ENCODE measurements around the gene EPS15.

EPS15 gene

DNA sequence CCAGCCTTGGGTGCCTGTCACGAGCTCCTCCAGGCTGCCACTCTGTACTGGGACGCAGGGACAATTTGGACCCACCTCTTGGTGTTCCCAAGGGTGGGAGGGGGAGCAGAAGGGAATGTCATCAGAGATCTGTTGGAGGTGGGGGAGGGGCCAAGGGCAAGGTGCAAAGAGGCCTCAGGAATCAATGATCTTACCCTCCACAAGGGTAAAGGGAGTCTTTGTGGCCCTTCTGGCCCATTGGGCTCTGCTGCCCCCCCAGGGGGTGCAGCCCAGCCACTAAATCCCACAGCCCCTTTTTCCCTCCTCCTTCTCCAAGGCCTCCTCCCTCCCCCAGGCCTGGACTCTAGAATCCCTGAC is 197.2 kb downstream of the EPS15 start:
- TF ChIP-seq CTCF (IDR thresholded peaks at IDR 0.05; ENCODE audit: extremely low read depth, insufficient read depth, missing control alignments), result no peak
- in situ Hi-C loops (cut with MboI; ENCODE audit: low pct_unique_long_range_greater_than_20kb, low sequenced_read_pairs, unreplicated experiment), result no loop called here
- DNase-seq (ENCODE audit: low spot score), result no peak

DNA sequence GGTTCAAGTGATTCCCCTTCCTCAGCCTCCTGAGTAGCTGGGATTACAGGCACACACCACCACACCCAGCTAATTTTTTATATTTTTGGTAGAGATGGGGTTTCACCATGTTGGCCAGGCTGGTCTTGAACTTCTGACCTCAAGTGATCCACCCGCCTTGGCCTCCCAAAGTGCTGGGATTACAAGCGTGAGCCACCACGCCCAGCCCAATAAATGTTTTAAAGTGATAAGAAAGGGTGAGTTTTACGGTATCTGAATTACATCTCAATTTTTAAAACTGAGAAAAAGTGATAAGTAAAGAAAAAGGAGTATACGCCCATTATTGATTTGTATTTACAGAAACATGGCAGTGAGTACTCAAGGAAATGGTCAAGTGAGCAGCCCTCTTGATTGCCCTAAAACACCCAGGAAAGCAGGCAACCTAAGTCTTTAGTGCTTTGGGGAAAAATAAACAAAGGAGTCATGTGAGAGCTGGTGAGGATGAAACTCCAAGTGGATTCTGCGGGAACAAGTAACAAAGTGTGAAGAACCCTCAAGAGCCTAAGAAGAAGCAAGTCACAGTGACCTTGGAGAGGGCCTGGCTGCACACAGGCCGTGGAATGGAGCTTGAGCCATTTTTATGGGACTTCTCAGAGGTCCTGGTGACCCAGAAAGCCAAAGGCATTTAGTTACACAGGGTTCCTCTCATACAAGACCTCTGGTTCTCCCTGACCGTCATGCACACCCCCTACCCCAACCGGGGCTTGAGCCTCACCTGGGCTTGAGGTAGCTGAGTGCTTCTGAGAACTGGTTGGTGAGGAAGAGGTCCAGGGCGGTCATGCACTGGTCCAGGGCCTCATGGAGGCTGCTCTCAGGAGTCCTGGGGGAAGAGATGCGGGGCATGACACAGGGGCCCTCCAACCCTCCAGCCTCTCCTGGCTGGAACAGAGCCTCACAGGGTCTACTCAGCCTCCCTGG is 197.8 kb downstream of the EPS15 start:
- in situ Hi-C loops (cut with MboI; ENCODE audit: low pct_unique_long_range_greater_than_20kb, low sequenced_read_pairs, unreplicated experiment), result no loop called here
- no peak for DNase-seq (ENCODE audit: low spot score)
- TF ChIP-seq CTCF (IDR thresholded peaks at IDR 0.05; ENCODE audit: extremely low read depth, insufficient read depth, missing control alignments), result no peak

DNA sequence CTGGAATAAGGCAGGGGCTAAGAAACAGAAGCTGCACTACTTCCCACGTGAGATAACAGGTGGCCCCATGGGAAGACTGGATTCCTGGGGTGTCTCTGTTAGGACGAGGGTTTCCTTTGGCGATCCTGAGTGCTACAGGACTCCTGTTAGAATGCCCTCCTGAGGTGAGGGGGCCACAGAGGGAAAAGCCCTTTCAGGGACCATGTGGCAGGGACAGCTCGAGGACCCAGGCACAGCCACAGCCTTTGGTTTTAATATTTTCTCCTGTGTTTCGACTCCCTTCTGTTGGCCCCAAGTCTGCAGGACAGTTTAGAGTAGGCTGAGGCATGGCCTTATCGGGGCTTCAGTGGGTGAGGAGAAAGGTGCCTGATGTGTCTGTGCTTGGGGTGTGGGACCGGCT is 201.3 kb downstream of the EPS15 start:
- TF ChIP-seq CTCF (IDR thresholded peaks at IDR 0.05; ENCODE audit: extremely low read depth, insufficient read depth, missing control alignments), result no peak
- DNase-seq (ENCODE audit: low spot score), result no peak
- in situ Hi-C loops (cut with MboI; ENCODE audit: low pct_unique_long_range_greater_than_20kb, low sequenced_read_pairs, unreplicated experiment), result no loop called here

DNA sequence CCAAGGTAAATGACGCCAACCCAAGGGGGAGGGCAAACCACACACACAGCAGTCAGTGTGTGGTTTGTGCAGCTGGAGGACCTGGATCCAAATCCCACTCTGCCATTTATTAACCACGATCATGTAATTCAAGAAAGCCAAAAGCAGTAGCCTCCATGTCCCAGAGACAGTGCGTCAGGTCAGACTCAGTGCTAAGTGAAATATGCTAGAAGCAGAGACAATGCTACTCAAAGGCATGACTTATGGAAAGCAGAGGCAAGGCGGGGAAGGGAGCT is 202.3 kb downstream of the EPS15 start:
- no peak for TF ChIP-seq CTCF (IDR thresholded peaks at IDR 0.05; ENCODE audit: extremely low read depth, insufficient read depth, missing control alignments)
- in situ Hi-C loops (cut with MboI; ENCODE audit: low pct_unique_long_range_greater_than_20kb, low sequenced_read_pairs, unreplicated experiment), result no loop called here
- DNase-seq (ENCODE audit: low spot score), result no peak

DNA sequence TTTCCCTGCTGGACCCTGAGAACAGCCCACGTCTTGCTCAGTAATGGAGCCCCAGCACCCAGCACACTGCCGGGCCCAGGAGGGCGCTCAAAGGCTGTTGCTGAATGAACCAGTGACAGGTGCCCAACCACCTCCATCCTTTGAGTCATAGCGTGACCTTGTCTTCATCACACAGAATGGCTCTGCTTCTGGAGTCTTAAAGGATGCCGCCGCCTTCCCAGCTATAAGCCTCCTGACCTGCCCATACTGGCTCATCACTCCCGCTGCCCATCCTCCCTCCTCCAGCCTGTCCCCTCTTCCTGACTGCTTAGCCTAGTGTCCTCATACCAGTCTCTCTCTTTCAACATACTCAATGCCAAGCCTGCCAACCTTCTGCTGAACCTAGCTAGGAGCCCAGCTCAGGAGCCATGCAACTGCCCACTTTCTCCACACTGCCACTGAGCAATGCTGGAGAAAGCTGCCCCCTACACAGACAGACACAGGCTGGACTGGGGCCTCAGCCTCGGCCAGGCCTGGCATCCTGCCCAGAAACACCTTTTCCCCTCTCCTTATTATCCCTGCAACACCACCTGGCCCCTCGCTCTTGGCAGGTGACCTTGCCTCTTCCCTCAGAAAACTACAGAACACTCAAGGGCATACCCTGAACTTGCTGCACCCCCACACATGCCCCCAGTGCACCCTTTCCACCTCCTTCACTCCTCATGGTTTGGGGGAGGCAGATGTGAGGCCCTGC is 202.8 kb downstream of the EPS15 start:
- TF ChIP-seq CTCF (IDR thresholded peaks at IDR 0.05; ENCODE audit: extremely low read depth, insufficient read depth, missing control alignments), result no peak
- no peak for DNase-seq (ENCODE audit: low spot score)
- in situ Hi-C loops (cut with MboI; ENCODE audit: low pct_unique_long_range_greater_than_20kb, low sequenced_read_pairs, unreplicated experiment), result no loop called here

DNA sequence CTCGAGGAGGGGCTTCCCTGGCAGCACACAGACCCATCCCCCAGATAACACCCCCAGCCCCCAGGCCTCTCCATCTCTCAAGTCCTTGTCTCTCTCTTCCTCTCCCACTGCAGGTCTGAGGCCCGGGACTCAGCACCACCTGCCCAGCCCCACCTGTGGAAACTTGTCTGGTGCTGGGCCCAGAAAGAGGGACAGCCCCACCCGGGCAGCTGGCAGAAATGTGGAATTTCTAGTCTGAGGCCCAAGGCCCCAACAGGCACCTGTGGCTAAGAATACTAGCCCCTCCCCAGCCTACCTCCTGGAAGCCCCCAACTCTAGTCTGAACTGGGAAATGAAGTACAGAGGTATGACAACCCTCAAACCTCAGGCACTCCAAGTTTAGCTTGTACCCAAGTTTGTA is 204.1 kb downstream of the EPS15 start:
- in situ Hi-C loops (cut with MboI; ENCODE audit: low pct_unique_long_range_greater_than_20kb, low sequenced_read_pairs, unreplicated experiment), result no loop called here
- DNase-seq (ENCODE audit: low spot score), result no peak
- TF ChIP-seq CTCF (IDR thresholded peaks at IDR 0.05; ENCODE audit: extremely low read depth, insufficient read depth, missing control alignments), result no peak
